HS-27A (cell line): ENCODE measurements around the gene VPS45.
"Not testable (repeated sequence)": the region's sequence is repeated elsewhere in the genome, so short reads cannot be mapped to it uniquely, and the experiment has no call there.

Experiments used
- DNase-seq: peaks from one replicate; pipeline ENCODE4 v3.0.0-alpha.2; 2012; ENCODE audit warnings: low read depth, missing footprints

VPS45 gene

GRCh38 chr1:150159550-150159949 lies 92.0 kb downstream of the VPS45 start:
- no peak for DNase-seq

- no peak for DNase-seq
Observed at GRCh38 chr1:150160964-150161621, 93.5 kb downstream of the VPS45 start.

GRCh38 chr1:150161747-150162581 lies 94.4 kb downstream of the VPS45 start:
- no peak for DNase-seq

- no peak for DNase-seq
Observed at GRCh38 chr1:150162582-150162861, 94.9 kb downstream of the VPS45 start.

- DNase-seq = peak; percentile 94
Observed at GRCh38 chr1:150162862-150163706, 95.5 kb downstream of the VPS45 start.

- no peak for DNase-seq
Observed at GRCh38 chr1:150164224-150164623, 96.6 kb downstream of the VPS45 start.

- DNase-seq = no peak
Observed at GRCh38 chr1:150164779-150165178, 97.2 kb downstream of the VPS45 start.

GRCh38 chr1:150165622-150166612 lies 98.3 kb downstream of the VPS45 start:
- DNase-seq = no peak

GRCh38 chr1:150168960-150169601 lies 101.5 kb downstream of the VPS45 start:
- DNase-seq = no peak

- no peak for DNase-seq
Observed at GRCh38 chr1:150171801-150172200, 104.2 kb downstream of the VPS45 start.

GRCh38 chr1:150173141-150173585 lies 105.6 kb downstream of the VPS45 start:
- DNase-seq = no peak

- DNase-seq = no peak
Observed at GRCh38 chr1:150176593-150176992, 109.0 kb downstream of the VPS45 start.

GRCh38 chr1:150178548-150178947 lies 111.0 kb downstream of the VPS45 start:
- no peak for DNase-seq

- DNase-seq = no peak
Observed at GRCh38 chr1:150179867-150180266, 112.3 kb downstream of the VPS45 start.

GRCh38 chr1:150180474-150180873 lies 112.9 kb downstream of the VPS45 start:
- DNase-seq = no peak

- no peak for DNase-seq
Observed at GRCh38 chr1:150182247-150182646, 114.7 kb downstream of the VPS45 start.

GRCh38 chr1:150183061-150183460 lies 115.5 kb downstream of the VPS45 start:
- DNase-seq = no peak

GRCh38 chr1:150185481-150185880 lies 117.9 kb downstream of the VPS45 start:
- no peak for DNase-seq

GRCh38 chr1:150186438-150186788 lies 118.8 kb downstream of the VPS45 start:
- not testable (repeated sequence) for DNase-seq

- no peak for DNase-seq
Observed at GRCh38 chr1:150186789-150187559, 119.4 kb downstream of the VPS45 start.
